Myocyte (in vitro differentiated cells): ENCODE measurements around the gene MPZL1. TPM values are rescaled to one million over a fixed set of nuclear protein-coding genes. Genes with fewer than 3 reads are reported as not detected.
"Not testable (repeated sequence)": the region's sequence is repeated elsewhere in the genome, so short reads cannot be mapped to it uniquely, and the experiment has no call there.

Source experiments
- DNase-seq: peaks from one replicate; pipeline ENCODE4 v3.0.0-alpha.2; 2012; ENCODE audit warnings: low read depth
- total RNA-seq: library from RNA; depleted of rRNA; stranded (reverse); fragments of >200 nt; gene quantifications from 2 replicates; pipeline ENCODE4 v1.2.3, GENCODE V29; 2014

Gene MPZL1
- total RNA-seq, 1 donor from 2014 or later, result 39.3 TPM

- not testable (repeated sequence) for DNase-seq
Measured at GRCh38 chr1:167806235-167806634, 84.5 kb downstream of the MPZL1 start.

GRCh38 chr1:167806676-167807075, 84.9 kb downstream of the MPZL1 start:
- DNase-seq, result not testable (repeated sequence)

- DNase-seq, result no peak
Measured at GRCh38 chr1:167808104-167808503, 86.3 kb downstream of the MPZL1 start.

DNA sequence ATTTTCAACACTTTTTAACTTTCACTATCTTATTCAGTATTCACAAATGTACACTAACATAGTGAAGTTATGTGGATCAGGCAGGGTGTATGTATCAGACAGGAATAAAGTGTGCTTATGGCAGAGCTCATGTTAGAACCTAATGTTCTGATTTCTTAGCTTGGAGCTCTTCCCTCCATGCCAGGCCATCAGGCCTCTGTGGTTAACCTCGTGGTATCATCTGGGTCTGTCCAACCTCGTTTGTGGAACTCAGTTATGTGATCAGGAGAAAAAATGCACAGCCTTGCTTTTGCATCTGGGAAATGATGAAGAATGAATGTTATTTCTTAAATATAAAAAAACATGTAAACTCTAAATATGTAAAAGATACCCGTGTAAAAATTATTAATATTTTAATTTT, 86.9 kb downstream of the MPZL1 start:
- DNase-seq, result peak; percentile 72

DNA sequence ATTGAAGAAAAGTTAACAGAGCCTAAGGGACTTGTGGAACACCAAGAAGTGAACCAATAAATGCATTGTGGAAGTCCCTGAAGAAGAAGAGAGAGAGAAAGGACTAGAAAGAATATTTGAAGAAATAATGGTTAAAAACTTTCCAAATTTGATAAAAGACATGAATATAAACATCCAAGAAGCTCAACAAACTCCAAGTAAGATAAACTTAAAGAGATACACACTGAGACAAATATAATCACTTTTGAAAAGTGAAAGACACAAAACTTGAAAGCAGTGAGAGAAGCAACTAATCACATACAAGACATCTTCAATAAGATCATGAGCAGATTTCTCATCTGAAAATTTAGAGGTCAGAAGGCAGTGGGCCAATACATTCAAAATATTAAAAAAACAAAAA, 91.2 kb downstream of the MPZL1 start:
- DNase-seq, result no peak

GRCh38 chr1:167815650-167816049, 93.9 kb downstream of the MPZL1 start:
- no peak for DNase-seq

- DNase-seq, result peak; percentile 96
Measured at GRCh38 chr1:167819849-167820683, 98.3 kb downstream of the MPZL1 start.

DNA sequence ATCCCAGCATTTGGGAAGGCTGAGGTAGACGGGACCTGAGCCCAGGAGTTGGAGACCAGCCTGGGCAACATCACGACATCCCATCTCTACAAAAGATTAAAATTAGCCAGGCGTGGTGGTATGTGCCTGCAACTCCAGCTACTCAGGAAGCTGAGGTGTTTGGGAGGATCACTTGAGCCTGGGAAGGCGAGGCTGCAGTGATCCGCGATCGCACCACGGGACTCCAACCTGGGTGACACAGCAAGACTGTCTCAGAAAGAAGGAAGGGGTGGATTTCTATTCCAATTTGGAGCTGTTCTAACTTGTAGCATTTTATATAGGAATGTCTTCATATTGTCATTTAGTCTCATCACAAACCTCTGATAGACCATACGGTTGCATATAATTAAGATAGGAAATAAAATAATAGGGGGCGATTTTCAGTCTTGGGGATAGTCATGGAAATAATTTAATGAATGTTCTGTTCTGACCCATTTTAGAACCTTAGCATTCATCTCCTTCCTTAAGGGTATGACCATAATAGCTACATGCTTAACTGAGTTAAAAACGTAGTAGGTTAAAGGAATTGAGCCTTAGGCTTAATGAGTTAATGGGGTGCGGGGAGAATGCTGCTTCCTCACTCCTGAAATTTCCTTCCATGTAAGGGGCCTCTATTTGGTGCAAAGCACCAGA, 99.0 kb downstream of the MPZL1 start:
- DNase-seq, result no peak

- no peak for DNase-seq
Measured at GRCh38 chr1:167821356-167821685, 99.5 kb downstream of the MPZL1 start.

- no peak for DNase-seq
Measured at GRCh38 chr1:167821969-167822685, 100.3 kb downstream of the MPZL1 start.

GRCh38 chr1:167824163-167824794, 102.5 kb downstream of the MPZL1 start:
- no peak for DNase-seq

- no peak for DNase-seq
Measured at GRCh38 chr1:167825419-167826079, 103.8 kb downstream of the MPZL1 start.

DNA sequence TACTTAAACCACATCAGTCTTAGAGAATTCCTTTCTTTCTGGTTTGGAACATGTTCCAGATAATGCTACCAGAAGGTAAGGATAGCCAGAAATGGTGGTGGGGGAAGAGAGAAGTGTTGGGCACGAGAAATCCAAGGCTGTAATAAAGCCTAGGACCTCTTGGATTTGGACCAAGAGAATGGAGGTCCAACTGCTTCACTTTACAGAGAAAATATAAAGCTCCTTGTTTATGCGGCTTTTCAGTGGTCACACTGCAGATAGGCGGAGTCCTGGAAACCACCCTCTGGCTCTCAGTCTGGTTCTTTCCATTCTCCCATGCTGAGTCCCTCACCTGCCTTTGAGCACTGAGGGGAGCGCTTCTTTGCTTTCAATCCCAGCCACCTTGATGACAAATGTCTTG, 104.3 kb downstream of the MPZL1 start:
- DNase-seq, result no peak

DNA sequence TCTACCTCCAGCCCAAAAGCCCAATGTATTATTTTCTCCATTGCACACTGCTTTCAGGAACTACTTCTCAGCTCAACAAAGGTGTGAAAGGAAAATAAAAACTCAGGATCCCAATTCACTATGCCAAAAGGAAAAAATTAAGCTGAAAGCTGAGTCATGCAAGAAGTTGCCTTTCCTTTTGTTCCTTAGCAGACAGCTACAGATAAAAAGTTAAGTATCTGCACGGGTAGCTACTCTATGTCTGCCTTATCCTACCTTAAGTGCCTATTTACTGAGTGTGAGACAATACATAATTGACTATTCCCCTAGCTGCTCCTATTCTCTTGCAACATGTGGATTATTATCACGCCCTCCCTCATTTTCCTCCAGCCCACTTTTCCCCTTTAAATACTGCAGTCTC, 108.1 kb downstream of the MPZL1 start:
- DNase-seq, result no peak

GRCh38 chr1:167830668-167831067, 108.9 kb downstream of the MPZL1 start:
- DNase-seq, result not testable (repeated sequence)

DNA sequence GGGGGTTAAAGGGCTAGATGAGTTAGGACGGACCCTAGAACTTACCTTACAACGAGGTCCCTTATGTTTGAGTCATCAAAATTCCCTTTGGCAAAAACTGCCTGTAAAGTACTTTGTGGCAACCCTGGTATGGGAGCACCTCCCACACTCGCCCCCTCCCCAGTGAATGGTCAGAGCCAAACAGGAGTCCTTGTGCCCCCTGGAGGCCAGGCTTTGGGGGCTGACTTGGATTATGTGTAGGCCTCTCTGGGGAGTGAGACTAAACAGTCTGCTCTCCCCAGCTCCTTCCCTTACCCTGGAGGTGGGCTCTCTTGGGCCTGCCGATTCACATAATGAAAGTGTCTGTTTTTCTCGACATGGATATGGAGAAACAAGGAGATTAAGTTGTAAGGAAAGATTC, 110.9 kb downstream of the MPZL1 start:
- no peak for DNase-seq

DNA sequence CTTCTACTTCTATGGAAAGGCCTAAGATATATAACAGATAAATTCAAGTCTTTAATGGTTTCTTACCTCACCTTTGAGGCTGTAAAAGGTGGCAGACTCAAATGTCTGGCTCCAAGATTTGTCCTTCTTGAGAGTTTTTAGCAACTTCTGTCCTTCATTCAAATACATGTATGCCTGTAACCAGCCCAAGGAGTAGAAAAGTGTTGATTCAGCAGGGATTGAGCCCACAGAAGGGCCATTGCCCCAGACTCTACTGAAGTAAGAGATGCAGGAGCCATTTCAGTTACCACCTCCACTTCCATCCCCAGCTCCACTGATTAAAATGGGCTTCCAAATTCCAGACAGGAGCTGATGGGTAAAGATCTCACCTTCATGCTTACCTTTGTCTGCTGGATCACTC, 112.1 kb downstream of the MPZL1 start:
- DNase-seq, result no peak

GRCh38 chr1:167836197-167836596, 114.4 kb downstream of the MPZL1 start:
- no peak for DNase-seq

- no peak for DNase-seq
Measured at GRCh38 chr1:167837326-167837725, 115.5 kb downstream of the MPZL1 start.

DNA sequence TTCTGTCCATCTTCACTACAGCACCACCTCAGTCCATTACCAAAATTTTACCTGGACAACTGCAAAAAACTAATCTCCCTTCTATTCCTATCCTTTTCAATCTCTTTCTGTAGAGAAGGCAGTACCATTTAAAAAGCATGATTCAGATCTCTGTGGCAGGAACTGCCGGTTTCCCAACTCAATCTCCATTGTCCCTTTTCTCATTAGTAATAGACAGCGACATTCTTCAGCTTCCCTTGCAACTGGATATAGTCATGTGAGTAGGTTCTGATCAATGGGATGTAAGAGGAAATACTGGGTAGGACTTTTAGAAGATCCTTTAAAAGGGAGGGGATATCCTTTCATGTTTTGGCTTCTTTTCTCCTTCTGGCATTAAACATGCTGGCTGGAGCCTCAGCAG, 117.2 kb downstream of the MPZL1 start:
- no peak for DNase-seq
